Stimulated activated CD8-positive, alpha-beta memory T cell treated with anti-CD3 and anti-CD28 coated beads, Interleukin-4, amount 100 ng/mL, for 1 hour (primary cell): ENCODE measurements around the gene KCNG1.

Source experiments
- DNase-seq, 2 donors: peaks; one replicate each; pipeline ENCODE4 v3.0.0-alpha.2; 2020; ENCODE audit warnings: low read depth in 2 of 2, low spot score in 1 of 2

The KCNG1 gene

GRCh38 chr20:51014797-51015722 lies 7.8 kb downstream of the KCNG1 start:
- no peak for DNase-seq

DNA sequence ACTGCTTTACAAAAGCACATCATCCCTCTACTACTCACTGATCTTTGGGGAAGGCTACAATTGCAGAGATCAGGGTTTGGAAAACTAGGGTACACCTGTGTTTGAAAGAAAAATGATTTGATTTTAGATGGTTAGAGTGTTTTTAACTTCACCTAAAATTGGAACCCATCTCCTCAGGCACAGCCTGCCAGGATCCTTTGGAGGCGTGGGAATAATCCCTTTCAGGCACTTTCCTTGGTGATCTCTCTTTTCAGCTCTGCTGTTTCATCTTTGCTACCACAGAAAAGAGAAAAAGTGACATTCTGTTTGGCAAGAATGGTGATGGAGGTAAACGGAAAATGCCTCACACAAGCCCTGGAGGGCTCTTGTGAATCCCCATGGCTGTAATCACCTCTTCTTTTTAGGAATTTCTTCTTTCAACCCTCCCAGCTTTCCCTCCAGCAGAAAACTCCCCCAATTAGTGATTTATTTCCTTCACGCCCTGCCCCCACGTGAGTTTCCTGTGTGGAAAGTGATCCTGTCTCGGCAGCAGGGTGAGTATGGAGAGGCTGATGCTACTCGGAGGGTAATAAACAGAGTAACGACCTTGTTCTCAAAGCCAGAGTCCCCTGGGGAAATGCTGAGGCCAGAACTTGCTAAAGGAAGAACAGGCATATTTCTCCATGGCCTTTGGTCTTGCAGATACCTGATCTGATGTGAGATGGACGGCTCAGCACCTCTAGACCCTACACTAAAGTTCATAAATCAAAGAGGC lies 9.2 kb downstream of the KCNG1 start:
- no peak for DNase-seq

DNA sequence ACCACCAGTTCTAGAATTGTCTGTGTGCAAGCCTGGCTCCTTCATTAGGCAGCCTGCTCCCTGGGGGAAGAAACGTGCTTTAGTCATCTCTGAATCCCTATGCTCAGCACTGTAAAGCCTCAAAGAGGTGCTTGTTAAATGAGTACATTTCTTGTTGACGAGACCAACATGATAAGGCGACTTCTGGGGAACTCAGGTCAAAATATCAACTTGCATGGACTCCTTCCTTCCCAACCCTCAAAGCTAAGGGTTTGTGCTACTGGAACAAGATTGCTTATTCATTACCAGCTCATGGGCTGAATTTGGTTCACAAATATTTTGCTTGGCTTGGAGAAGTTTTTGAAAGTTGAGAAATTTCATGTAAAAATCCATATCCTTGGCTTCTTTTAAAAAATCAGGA lies 10.6 kb downstream of the KCNG1 start:
- DNase-seq, result no peak

- no peak for DNase-seq
Observed at GRCh38 chr20:51011479-51011878, 11.4 kb downstream of the KCNG1 start.

GRCh38 chr20:51010932-51011331 lies 12.0 kb downstream of the KCNG1 start:
- no peak for DNase-seq

DNA sequence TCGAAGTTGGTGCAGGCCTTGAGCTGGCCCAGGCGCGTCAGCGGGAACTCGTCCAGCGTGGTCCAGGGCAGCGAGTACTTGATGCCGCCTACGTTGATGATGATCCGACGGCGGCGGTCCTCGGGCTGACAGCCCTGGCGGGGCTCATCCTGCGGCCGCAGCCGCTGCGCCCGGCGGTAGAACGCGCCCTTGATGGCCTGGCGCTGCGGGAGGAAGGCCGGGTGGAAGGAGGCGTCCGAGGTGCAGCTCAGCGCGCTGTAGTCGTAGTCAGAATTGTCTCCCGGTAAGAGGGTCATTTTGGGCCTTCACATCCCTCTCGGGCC lies 12.9 kb downstream of the KCNG1 start:
- DNase-seq, result no peak

- no peak for DNase-seq
Observed at GRCh38 chr20:51009303-51010042, 13.4 kb downstream of the KCNG1 start.

DNA sequence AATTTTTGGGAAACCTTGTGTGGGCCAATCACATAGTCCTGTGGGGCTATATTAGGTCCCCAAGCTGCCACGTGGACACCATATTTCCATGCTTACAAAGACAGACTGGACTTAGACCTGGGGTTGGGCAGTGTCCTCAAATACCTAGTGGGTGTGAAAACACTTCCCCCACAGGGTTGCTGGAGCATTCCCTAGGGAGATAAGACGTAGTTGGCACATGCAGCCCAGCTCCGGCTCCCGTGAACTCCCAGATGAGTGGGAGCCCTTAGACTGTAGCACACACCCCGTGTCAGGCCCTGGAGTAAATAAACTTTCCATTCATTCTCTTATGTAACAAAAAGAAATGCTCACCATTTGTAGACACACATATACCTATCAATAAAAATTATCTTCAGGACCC lies 14.2 kb downstream of the KCNG1 start:
- no peak for DNase-seq

- DNase-seq, result no peak
Observed at GRCh38 chr20:51005214-51005613, 17.7 kb downstream of the KCNG1 start.

DNA sequence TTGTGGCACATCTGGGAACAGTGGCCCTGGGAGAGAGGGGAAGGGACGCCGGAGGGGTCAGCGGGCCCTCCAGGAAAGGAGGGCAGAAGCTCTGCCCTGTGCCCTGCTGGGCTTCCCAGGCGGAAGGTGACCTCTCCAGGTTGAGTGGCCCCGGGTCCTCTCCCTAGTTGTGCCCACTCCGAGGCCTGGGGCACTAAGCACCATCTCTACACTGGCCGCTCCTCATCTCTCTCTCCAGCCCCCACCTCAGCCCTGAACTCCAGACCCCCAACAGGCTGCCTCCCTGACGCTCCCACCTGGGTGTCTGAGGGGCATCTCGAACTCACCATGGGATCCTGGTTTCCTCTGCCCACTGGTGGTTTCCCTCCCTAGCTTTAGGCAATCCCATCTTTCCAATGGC lies 18.1 kb downstream of the KCNG1 start:
- DNase-seq, result no peak

DNA sequence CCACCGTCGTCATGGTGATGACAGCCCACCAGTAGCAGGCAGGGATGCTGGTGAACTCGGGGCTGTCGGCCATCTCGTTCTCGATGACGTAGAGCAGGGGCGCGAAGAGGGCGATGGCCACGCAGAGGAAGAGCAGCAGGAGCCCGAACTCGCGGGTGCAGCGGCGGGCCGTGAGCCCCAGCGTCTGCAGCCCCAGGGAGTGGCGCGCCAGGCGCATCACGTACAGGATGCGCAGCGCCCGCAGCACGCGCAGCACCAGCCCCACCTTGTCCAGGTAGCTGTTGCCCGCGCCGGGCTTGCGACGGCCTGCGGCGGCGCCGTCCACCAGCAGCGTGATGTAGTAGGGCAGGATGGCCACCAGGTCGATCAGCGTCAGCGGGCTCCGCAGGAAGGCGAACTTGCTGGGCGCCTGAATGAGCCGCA lies 18.6 kb downstream of the KCNG1 start:
- no peak for DNase-seq

- DNase-seq, result no peak
Observed at GRCh38 chr20:51003753-51004152, 19.2 kb downstream of the KCNG1 start.

GRCh38 chr20:51002633-51003032 lies 20.3 kb downstream of the KCNG1 start:
- no peak for DNase-seq

GRCh38 chr20:51001430-51002265 lies 21.3 kb downstream of the KCNG1 start:
- no peak for DNase-seq

DNA sequence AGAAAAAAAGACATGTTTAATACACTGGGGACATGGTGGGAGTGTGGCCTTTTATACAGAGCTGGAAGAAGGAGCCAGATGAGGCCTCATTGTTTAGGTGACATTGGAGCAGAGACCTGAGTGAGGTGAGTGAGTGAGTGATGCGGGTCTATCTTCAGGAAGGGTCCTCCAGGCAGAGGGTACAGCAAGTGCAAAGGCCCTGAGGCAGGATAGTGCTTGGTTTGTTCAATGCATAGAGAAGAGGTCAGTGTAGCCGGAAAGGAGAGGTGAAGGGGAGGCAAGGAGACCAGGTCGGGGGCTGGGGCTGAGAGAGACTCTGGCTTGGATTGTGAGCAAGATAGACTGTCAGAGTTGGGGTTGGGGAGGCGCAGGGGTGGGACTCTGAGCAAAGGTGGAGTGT lies 23.6 kb downstream of the KCNG1 start:
- DNase-seq, result no peak

- no peak for DNase-seq
Observed at GRCh38 chr20:50996901-50997865, 25.7 kb downstream of the KCNG1 start.

GRCh38 chr20:50995506-50995905 lies 27.4 kb downstream of the KCNG1 start:
- DNase-seq, result no peak

- no peak for DNase-seq
Observed at GRCh38 chr20:50993876-50994275, 29.0 kb downstream of the KCNG1 start.

- DNase-seq, result no peak
Observed at GRCh38 chr20:50992733-50993457, 30.0 kb downstream of the KCNG1 start.
